Fibroblast of peridontal ligament (primary cell): ENCODE data around the gene PTGDR.

Experiments used
- DNase-seq: peaks from one replicate; pipeline ENCODE4 v3.0.0-alpha.2; 2010; ENCODE audit errors: extremely low read depth

Gene PTGDR

DNA sequence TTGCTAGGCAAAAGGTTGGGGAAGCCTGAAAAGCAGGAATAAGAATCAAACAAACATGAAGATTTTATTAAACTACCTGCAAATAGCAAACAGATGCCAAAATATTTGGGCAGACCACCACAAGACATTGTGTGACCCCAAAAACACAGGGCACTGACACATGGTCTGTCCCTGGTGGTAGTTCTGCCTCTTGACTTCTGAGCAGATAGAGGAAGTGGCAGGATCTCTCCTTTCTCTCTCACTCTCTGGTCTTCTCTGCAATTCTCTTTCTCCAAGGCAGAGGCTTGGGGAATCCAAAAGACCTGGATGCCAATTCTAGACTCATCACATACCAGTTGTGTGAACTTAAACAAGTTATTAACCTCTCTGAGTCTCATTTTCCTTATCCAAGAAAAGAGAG, 4.3 kb upstream of the PTGDR start:
- DNase-seq = no peak

DNA sequence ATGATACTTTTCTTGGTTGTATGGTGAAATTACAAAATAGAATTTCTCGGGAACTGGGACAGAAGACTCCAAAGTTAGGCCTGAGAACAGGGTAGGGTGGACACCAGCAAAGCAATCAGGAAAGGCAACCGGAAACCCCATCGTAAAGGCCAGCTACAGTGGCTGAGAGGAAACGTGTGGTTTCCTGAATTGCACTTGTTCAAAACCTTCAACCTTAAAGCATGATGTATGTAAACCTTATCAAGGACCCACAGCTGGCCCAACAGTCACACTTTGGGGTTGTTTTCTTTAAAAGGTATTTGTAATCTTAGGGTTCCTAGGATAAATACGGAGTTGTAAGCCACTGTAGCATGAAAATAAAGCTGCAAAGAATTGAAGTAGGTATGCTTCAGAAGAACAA, 2.2 kb upstream of the PTGDR start:
- no peak for DNase-seq

DNA sequence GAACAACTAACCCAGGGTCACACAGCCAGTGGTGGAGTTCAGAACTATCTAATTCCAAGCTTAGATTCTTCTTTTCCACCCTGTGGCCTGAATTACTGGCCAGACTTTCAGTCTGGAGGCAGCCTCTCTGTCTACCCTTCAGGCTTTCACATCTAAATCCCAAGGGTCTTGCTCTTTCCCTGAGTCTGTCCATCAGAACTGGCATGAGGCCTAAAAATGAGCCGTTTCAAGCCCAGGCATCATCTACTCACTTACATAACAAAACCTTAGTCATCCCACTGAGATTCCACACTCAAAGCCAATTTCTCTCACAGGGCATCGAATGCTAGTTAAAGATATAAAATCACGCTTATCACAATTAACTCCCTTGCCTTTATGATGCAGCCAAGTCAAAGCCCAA, 1.3 kb upstream of the PTGDR start:
- peak; percentile 99 for DNase-seq

- DNase-seq = peak; percentile 39
These were observed 716 bp upstream of the PTGDR start for GRCh38 chr14:52266782-52267181.

DNA sequence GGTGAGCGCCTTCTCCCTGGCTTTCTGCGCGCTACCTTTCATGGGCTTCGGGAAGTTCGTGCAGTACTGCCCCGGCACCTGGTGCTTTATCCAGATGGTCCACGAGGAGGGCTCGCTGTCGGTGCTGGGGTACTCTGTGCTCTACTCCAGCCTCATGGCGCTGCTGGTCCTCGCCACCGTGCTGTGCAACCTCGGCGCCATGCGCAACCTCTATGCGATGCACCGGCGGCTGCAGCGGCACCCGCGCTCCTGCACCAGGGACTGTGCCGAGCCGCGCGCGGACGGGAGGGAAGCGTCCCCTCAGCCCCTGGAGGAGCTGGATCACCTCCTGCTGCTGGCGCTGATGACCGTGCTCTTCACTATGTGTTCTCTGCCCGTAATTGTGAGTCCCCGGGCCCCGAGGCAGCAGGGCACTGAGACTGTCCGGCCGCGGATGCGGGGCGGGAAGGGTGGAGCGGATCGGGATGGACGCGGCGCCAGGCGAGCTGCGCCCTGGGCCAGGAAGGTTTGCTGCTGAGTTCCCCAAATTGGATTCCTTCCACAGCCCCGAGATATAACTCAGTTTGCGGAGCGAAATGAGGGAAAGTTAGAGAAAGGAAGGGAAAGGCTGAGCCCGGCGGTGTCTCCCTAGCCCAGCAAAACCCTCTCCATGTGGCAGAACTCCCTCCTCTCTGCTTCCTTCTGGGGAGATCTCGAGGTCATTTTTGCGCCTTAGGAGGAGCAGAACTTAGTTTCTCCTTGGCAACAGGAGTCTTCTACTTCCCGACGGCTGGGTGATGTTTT, 972 bp downstream of the PTGDR start:
- DNase-seq = peak; percentile 26

DNA sequence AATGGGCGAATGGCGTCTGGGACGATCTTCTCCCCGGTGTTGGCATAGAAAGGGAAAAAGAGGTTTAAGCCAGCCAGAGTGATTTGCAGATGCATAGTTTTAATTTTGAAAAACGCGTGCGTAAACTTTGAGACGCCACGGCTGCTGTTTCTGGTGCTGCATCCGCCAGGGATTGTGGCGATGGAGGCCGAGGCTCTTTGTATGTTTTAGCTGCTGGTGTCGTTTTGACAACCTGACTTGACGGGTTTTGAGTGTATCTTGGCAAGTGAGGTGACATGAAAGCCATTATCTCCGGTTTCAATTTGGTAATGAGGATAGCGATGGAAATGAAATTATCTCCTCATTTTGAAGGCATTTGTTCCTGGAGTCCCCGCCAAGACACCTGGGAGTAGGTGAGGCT, 1.6 kb downstream of the PTGDR start:
- no peak for DNase-seq

DNA sequence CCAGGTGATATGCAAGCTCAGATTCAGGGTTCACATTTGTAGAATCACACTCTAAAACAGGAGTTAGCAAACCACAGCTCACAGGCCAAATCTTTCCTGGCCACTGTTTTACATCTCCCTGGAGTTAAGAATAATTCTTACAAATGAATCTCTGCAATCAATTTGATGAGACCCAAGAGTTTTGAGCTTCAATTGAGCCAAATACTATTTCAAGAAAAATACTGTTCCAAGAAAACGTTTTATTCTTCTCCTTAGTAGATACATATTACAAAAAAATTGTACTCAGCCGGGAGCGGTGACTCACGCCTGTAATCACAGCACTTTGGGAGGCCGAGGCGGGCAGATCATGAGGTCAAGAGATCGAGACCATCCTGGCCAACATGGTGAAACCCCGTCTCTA, 2.5 kb downstream of the PTGDR start:
- no peak for DNase-seq

DNA sequence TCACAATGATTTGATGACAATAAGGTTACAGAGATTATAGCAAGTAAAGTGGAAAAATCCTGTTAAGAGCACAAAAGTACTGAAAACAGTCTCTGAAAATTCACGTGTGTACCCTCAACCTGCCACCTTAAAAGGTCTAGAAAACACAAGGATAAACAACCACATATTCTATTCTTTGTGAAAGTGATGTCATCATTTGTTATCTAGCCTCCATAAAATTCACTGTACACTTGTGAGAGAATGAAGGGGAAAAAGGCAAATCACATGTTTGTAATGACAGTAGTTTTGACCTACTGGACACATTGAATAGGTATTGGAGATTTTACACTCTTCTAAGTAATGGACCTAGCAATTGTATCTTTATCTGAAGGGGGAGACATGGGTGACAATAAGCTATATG, 4.0 kb downstream of the PTGDR start:
- DNase-seq = no peak

GRCh38 chr14:52272375-52272774, 4.9 kb downstream of the PTGDR start:
- peak; percentile 60 for DNase-seq

DNA sequence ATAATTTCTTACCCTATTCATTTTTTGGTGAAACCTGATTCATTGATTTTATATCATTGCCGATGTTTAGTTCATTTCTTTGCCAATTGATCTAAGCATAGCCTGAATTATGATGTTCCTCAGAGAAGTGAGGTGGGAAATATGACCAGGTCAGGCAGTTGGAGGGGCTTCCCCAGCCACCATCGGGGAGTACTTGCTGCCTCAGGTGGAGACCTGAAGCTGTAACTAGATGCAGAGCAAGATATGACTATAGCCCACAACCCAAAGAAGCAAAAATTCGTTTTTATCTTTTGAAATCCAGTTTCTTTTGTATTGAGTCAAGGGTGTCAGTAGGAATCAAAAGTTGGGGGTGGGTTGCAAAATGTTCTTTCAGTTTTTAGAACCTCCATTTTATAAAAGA, 7.9 kb downstream of the PTGDR start:
- no peak for DNase-seq

- DNase-seq = no peak
These were observed 10.1 kb downstream of the PTGDR start for GRCh38 chr14:52277552-52277951.

- peak; percentile 20 for DNase-seq
These were observed 11.9 kb downstream of the PTGDR start for GRCh38 chr14:52279408-52279807.

DNA sequence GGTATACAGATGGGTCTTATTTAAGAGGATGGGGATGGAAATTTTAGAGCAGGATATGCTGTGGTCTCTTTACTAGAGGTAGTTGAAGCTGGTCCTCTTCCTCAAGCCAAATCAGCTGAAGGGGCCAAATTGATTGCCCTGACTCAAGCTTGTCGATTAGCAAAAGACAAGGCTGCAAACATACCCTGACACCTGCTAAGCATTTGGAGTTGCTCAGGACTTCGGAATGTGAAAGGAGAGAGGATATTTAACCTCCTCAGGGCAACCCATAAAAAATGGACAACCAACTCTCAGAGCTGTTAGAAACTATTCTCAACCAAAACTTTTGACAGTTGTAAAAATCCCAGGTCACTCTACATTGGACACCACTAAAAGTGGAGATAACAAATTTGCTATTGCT, 15.6 kb downstream of the PTGDR start:
- DNase-seq = no peak

- peak; percentile 43 for DNase-seq
These were observed 19.5 kb downstream of the PTGDR start for GRCh38 chr14:52286661-52287649.

DNA sequence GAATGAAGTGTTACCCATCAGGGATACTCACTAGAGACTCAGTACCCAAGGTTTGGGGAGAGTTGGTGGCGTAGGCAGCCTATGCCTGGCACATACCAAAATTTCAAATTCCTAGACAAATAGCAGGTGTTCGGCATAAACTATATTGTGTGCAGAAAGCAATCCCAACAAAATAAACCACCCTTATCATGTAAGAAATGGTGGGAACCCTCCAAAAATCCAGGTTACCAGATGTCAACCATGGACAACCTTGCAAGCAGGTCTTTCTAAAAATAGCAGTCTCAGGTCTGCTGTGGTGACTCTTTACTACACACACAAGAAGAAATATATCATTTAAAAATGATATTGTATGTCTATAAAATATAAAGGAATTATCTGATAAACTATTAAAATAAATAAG, 28.9 kb downstream of the PTGDR start:
- no peak for DNase-seq

- no peak for DNase-seq
These were observed 31.3 kb downstream of the PTGDR start for GRCh38 chr14:52298795-52299194.

DNA sequence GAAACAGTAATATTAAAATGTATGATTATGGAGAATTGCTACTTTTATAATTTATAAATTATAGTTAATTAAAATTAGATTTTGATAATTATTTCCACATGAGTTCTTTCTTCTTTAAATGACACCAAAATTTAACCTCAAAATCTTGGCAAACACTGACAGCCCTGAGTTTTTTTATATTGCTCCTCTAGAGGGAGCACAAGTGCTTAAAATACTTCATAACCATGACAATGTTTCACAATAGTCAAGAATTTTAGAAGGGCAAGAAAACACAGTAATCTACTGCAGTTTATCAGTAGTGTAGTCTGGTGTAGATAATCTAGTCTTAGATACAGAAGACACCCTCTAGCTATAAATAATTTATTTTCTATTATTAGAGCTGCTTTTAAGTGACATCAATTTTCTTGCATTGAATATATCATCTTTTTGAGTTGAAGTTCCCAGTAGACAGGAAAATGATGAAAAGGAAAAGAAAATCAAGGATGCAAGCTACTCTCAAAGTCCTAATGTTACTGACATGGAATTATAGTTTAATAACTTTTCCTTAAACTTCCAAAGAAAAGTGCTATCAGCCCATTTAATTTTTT, 32.3 kb downstream of the PTGDR start:
- DNase-seq = peak; percentile 86

DNA sequence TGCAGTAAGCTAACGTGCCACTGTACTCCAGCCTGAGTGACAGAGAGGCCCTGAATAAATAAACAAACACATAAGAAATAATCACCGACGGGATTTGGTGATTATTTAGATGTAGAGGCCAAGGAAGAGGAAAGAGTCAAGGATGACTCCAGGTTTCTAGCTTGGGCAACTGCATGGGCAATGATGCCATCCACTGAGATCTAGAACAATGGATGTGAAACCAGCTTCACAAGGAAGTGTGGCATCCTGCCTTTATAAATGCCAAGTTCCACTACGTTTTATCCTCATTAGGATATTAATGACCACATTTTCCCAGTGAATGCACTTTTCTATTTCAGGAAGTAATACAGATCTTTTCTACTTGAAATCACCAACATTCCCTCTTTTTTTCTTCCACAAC, 35.7 kb downstream of the PTGDR start:
- no peak for DNase-seq

- DNase-seq = peak; percentile 59
These were observed 36.9 kb downstream of the PTGDR start for GRCh38 chr14:52304248-52304904.

DNA sequence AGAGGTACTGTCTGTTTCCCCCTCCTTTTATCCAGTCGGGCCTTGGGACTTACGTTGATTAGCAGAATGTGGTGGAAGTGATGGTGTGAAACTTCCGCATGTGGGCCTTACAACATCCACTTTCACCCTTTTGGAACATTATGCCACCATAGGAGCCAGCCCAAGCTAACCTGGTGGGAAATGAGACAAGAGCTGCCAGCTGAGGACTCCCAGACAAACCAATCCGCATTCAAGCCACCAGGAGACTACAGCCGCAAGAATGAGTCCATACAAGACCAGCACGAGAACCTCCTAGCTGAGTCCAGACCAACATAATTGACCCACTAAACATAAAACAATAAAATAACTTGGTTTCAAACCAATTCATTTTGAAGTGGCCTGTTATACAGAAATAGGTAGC, 37.5 kb downstream of the PTGDR start:
- no peak for DNase-seq

- no peak for DNase-seq
These were observed 39.9 kb downstream of the PTGDR start for GRCh38 chr14:52307376-52307775.

- DNase-seq = no peak
These were observed 40.4 kb downstream of the PTGDR start for GRCh38 chr14:52307905-52308304.
